Endothelial cell of hepatic sinusoid (primary cell): Measurements from ENCODE around the gene KSR1.

Experiments used
- in situ Hi-C: cut with HindIII; loops from 2 replicates; pipeline ENCODE4 v1.10.0; 2017; ENCODE audit warnings: low sequenced_read_pairs

Gene KSR1

DNA sequence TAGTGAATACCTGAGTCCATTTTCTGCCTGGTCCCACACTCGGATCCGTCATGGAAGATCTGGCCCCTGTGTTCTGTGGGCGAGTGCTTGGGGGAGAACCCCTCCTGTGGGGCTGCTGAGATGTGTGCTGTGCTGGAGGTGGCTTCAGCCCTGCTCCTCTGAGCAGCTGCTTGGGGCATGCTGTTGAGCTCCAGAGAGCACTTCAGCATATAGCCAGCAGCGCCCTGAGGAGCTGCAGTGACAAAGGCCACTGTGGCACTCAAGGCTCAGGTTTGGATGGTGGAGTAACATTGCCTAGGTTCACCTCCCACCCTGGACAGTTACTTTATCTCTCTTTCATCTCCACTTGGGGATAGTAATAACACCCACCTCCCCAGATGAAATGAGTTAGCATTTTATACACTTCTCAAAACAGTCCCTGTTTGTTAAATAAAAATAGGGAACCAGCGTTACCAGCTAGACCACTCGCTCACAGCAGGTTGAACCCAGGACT is 75.3 kb downstream of the KSR1 start:
- in situ Hi-C loops = no loop called here

DNA sequence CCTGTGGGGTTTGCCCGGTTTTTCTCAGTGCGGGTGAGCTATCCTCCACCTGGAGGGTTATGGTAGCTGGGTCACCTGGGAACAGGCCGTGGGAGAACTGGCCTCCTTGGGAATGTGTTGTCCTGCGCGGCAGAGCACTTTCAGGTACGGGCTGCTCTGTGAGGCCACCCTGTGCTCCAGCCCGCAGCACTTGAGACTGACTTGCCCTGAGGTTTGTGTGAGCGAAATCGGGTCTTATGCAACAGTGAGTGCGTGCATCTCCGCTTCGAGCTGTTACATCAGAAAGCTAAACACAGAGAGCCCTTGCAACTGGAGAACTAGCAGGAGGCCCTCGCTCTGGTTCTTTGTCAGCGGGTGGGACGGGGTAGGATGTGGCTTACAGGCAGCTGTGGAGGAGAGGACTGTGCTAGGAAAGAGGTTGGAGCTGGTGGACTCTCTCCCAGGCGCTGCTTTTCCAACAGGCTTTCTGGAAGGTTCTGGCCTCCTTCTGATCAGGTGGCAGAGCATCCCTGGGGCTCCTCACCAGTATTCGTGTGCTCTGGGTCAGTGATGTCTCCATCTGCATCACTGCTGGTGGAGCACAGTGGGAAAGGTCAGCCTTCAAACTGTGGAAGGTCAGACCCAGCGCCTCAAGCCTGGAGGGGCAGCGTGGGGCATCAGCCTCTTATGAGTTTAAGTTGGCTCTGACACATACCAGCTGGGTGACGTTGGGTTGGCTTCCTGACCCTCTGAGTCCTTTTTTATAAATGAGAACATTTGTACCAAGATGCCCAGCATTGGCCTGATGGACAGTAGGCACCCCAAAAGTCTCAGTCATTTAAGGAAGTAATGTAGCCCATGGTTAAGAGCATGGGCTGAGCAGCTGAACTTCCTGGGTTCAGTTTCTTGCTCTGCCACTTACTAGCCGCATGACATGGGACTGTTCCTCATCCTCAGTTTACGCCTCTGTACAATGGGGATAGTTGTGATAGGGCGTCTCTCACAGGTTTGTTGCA is 76.3 kb downstream of the KSR1 start:
- in situ Hi-C loops = no loop called here

DNA sequence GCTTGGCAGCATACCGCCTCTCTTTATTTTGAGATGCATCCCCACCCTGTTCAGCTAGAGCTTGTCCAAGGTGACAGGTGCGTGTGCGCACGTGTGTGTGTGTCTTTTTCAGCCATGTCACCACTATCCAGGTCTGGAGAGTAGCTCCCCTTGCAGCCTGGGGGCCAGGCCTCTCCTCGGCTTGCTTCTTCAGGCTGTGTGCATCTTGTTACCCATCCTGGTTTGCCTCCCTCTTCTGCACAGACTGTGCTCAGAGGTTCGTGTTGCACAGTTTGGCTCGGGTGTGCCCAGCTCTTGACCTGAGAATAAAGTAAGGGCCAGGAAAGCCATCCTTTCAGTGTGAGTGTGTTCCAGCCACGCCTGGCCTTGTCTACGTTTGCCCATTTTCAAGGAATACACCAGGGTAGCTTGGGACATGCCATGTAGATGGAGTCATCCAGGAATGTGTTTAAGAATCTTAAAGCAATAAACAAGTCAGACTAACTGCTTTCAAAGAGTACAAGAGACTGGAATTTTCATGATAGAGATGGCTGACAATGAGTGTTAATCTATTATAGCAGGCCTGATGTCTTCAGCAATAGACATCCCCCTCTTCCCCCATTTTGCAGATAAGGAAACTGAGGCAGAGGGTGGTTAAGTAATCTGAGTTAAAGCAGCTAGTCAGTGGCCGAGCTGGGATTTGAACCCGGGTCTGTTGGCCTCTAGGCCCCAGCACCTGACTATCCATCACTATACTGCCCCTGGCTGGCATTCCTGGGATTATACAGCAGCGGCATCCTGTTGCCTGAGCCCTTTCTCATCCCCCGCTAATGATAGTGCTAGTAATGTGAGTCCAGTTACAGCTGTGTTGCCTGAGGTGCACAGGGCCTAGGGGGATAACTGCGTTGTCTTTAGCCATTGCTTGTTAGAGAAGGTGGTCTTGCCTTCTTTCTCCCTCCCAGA is 77.9 kb downstream of the KSR1 start:
- in situ Hi-C loops = no loop called here

DNA sequence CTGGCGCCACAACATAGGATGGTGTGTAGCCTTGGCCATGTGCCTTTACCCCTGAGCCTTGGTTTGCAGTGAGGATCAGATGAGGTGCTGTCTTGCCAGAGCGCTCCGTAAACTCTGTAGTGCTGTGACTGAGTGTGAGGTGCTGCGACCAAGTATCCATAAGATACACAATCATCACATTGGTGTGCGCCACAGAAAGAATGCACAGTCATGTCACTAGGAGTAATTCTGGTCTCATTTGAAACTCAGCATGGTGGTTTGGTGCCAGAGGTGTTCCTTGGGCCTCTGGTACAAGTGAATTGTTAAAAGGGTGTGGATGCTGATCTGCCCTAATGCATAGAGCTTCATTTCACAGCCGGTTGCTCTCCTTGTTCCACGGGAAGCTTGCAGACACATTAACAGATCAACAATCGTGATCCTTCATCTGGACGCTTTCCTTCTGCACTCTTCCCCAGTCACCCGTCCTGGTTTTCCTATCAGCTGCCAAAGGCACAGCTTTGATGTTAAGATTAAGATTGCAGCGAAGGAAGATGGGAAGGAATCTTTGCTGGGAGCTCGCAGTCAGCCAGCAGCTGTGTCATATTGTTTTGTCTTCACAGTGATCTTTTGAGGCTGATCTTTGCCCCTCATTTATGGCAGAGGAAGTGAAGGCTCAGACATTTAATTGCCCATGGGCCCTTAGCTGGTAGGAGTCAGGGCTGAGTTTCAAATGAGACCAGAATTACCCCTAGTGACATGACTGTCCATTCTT is 79.1 kb downstream of the KSR1 start:
- in situ Hi-C loops = no loop called here

DNA sequence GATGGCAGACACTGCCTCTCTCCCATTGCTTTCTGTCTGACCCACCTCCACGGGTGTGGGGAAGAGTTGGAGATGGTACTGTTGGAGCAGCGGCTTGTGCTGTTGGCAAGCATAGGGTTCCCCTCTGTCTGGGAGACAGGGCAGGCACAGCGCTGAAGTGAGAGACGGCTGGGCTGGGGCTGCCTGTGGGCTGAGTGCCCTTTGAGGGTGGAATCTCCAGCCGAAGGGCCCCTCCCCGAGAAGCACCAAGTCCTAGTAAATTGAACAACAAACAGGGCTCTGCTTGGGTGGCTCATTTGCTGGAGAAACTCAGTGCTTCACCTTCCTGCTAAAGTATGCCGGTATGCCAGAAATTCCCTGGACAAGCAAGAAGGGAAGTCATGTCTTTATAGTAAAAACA is 79.7 kb downstream of the KSR1 start:
- in situ Hi-C loops = no loop called here

DNA sequence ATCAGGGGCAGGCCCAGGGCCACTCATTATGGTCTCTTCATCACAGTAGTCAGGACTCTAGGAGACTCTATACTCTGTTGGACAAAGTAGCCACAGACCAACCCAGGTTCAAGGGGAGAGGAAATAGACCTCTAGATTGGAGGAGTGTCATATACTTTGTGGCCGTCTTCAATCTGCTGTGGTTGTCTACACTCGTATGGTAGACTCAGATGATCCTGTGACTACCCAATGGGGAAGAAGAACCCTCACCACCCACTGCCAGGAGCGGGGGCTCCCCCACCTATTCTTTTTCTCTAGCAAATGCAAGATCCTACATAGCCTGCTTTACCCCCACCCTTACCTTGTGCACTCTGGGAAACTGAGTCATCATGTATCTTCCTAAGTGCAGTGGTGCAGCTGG is 80.5 kb downstream of the KSR1 start:
- in situ Hi-C loops = no loop called here

DNA sequence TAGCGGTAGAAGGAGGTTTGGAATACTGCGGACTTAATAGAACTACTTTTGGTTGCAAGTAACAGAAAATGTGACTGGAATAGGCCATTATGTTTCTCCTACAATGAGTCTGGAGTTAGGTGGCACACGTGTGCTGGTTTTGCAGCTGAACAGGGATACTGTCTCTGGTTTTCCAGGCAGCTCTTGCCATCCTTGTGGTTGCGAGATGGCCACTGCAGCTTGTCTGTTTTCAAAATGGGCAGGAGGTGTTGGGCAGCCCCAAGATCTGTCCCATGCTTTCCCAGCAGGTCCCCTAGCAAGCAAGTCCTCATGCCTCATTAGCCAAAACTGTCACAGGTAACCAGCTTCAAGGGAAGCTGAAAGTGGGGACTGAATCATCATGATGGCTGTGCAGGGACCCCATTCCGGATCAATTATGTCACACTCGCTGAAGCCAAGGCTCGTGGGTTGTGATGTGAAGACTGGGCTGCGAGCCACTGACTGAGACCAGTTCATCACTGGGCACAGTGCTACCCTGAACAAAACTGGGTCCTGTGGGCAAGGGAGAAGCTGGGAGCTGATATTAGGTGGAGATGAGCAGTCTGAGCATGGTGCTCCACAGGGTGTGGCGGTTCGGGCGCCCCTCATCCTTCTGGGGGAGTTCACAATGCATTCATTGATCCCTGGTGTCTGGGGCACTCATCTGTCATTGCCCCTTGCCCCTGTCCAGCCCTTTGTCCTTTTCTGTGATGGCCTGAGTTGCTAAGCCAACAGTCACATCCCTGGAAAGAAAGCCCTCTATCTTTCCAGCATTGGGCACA is 82.1 kb downstream of the KSR1 start:
- in situ Hi-C loops = no loop called here

DNA sequence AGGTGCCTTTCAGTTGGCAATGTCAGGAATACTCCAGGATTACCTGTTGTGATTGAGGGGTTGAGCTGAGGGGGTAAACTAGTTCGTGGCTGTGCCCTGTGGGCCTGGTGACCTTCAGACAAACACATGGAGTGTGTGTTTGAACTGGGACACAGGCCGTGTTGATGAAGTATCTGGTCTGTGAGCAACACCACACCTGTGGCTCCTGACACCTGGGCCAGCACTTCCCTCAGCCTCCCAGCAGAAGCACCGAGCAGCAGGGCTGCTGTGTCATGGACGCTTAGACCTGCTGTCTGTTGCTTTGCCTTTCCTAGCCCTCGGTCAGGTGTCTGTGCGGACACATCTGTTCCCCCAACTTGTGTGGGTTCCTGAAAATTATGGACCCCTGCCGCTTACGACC is 82.9 kb downstream of the KSR1 start:
- in situ Hi-C loops = no loop called here

DNA sequence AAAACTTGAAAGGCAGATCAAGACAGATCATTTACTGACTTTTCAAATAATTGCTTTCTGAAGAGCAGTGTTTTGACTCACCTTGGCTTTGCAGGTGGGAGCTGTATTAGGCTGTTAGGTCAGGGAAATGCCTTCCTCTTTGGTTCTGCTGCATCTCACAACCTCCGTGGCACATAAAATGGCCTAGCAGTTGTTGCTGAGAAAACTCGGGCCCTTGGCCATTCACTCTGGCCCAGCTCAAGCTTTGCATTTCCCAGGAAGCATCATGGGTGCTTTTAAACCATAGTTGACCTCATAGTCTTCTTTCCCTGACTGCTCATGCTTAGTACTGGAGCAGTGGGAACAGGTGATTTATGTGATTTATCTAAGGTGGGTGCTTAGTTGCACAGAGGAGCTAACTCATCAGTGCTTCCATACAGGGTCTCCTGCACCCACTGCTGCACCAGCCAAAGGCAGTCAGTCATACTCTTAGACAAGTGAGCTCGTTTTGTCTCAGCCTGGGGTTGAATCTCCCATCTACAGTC is 83.6 kb downstream of the KSR1 start:
- in situ Hi-C loops = no loop called here

DNA sequence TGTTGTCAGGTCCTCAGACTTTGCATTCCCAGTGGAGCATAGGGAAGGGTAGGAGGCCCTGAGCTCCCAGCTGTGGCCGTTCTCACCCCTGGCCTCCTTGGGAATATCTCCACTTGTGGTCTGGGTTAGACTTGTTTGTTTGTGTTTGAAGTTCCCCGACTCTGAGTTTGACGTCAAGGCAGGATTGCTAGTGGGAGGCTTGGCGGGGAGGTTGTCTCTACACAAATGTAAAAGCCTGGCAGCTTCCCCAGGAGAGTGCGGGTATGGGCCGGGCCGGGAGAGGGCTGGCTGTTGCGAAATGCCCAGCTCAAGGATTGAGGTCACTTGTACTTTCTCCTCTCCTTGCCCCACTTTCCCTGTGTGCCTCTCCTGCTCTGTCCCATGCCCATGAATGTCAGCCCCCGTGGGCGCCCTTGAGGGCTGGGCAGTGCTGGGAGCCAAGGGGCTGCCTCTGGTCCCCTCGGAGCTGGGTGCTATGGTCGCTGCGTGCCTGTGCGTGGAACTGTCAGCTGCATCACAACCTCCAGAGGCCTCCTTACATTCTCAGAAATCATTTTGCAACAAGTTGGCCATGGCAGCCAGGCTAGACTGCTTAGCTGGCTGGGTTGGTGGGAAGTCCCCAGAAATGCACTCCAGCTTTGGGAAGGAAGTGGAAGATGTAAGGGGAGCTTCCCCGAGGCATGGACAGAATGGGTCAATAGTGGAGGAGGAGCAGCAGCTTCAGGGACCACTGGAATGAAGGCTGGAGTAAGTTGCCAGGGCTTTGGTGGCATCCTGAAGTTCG is 84.3 kb downstream of the KSR1 start:
- in situ Hi-C loops = no loop called here

DNA sequence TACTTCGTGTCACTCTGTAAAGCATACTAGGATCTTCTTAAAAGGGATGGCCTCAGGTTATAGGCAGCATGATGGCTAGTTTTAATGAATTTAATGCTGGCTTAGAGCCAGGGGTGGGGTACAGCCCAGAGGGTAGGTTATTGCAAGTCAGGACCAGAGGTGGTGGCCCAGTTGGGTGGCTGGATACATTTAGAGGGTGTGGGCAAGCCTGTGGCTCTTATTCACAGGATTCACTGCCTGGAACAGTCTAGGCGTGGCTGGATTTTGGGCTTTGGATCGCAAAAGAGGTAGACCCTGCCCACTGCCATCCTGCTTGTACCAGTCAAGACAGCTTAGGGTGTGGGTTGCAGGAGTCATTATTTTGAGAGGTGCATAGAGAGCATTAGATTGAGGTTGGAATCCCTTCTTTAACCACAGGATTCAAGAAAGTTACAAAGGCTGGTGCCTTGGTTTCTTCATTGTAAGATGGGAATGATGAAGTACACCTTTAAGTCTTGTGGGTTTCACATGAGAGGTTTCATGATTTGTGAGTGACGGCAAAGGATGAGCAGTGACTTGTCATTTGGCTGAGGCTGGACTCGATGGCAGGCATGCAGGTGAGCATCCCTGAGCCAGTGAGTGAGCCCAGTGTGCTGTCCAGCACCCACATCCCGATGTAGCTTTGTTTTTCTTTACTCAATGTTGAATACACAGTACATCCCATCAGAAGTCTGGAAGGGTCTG is 85.2 kb downstream of the KSR1 start:
- in situ Hi-C loops = no loop called here

DNA sequence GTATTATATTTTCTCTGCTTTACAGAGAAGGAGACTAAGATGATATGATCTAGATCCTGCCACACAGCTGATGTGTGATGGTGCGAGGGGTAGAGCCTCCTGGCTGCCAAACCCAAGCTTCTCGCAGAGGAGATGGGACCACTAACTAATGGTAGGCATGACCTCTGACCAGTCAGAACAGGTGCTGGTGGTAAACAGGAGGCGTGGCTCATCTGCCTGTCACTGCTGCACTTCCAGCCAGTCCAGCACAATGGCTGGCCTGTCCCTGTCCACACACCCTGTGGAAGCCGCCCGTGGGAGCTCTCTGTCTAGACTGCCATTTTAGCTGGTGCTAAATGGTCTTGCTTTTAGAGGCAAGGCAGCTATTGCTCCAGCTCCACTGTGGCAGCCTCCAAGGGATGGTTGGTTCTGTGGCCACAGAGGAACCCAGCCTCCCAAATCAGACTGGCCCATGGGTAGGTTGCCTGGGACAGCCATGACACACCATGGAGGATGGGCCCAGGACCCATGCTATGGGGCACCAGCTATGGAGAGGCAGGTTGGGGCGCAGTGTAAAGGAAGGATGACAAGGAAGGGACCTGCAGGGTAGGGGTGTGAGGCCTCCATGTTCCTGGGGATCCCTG is 86.7 kb downstream of the KSR1 start:
- in situ Hi-C loops = no loop called here

DNA sequence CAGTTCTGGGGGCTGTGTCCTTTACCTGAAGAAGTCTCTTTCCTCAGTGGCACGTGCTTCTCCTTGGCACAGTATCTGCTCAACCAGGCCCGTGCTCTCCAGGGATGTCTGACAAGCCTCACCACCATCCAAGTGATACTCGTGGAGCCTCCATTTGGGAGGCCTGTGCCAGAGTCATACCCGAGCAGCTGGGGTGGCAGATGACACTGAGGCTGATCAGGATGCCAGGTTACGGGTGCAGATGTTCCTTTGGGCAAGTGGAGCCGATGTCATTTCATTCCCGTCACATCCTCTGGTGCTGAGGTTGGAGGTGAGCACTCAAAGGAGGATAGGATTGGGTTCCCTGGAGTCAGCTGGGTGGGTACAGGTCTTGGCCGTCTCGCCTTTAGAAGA is 87.2 kb downstream of the KSR1 start:
- in situ Hi-C loops = no loop called here

DNA sequence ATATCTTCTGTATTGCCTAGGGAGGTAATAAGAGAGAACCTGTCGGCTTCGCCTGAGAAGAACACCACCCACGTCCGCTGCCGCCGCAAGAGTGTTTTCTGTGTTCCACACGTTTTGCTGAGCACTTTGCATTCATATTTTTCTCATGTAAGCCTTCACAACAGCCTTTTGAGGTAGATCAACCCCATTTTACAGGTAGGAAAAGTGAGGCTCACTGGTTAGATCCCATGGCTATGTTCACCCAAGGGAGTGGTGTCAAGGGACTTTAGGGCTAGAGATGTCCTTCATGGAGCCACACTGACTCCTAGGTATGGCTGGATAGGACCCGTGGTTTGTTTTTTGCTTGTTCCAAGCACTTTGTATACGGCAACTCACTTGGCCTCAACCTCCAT is 87.7 kb downstream of the KSR1 start:
- in situ Hi-C loops = no loop called here

DNA sequence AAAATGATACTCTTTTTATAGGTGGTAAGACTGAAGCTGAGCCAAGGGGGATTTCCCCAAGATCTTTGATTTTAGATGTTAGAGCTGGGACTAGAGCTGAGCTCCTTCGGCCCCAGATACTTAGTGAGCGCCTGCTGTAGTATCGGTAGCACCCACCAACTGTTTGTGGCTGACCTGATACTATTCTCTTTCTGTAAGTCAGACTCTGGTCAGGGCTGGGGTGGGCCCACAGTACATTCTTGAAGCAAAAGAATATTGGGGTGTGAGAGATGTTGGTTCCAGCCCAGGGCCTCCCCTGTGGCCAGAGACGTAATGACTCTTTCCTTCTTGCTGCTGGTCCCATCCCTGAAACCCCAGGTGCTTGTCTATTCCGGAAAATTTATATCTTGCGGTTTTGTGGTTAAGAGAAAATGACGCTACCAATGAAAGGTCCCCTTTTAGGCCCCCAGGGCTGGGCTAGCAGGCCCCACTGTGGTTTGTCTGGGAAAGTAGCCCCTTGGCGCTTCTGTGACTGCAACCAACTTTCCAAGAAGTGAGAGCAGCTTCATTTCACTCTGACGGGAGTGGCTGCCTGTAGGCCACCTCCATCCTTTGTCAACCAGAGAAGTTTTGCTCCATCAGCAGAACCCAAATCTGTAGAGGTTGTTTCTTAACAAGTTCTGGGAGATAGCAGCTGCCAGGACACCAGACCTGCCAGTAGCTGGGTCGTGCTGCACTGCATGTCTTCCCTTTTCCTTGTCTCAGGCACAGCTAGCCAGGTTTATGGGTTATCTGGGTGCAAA is 88.3 kb downstream of the KSR1 start:
- in situ Hi-C loops = no loop called here

DNA sequence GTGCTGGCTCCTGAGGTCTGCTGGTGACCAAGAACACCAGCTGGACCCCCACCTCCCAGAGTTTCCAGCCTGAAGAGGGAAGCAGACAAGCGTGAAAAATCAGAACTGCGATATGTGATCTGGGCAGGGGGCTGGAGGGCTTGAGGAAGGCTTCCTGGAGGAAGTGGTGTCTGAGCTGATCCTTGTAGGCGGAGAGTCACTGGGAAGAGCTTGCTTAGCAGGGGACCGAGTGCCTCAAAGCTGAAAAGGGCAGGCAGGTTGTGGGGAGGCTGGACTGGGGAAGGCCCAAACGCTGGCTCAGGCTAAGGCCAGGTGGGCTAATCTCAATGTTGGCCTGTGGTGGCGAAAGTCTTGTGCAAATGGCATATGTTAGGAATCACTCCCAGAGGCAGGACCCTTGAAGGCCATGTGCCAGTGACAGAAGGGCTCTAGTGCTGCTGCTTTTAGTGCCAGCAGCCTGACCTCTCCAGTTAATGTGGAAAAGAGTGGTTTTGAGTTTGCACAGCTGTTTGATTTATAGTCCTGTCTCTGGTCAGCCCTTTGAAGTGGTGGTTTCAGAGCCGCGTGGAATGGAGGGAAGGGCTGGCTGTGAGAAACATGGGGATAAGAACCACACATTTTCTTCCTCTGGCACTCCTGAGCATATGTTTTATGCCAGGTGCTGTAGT is 89.4 kb downstream of the KSR1 start:
- in situ Hi-C loops = no loop called here
